Peyer's patch (tissue), 4 donors: Measurements from ENCODE around the gene GALNT8.

Experiments
- CTCF ChIP-seq, 6 experiments: fragments of 450-650 bp in 4 of 6; fragments of 200-600 bp in 2 of 6; sonication (generic) in 1 of 6; IDR thresholded peaks; one replicate each; pipeline ENCODE4 v1.5.1; 2017 to 2019; ENCODE audit warnings: antibody characterized with exemption in 6 of 6, mild to moderate bottlenecking in 3 of 6, moderate library complexity in 1 of 6
- POLR2A ChIP-seq, 2 donors: fragments of 450-650 bp; IDR thresholded peaks; one replicate each; pipeline ENCODE4 v1.5.1; 2017; ENCODE audit warnings: antibody characterized with exemption in 2 of 2, mild to moderate bottlenecking in 2 of 2, moderate library complexity in 2 of 2

DNA sequence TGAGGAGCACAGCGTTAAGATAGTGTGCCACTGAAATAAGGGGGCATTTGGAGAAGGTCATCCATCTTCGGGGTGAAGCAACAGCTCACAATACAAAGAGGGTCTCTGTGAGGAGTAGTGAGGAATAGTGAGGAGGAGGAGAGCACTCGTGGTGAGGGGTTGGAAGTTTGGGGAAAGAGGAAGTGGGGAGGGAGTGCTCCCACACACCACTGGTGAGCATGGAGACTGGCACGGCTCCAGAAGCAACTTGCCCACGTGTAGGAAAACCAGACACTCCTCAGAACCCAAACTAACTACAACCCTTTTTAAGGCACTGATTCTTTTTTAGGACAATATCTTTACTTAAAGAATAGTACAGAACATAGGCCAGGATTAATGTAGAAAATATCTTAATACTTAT, 48.9 kb downstream of the GALNT8 start:
- TF ChIP-seq CTCF (IDR thresholded peaks at IDR 0.05) (no peak), POLR2A (IDR thresholded peaks at IDR 0.05) (no peak)
